HEK293 (cell line): Measurements from ENCODE around the gene ADCY7.
"Not testable (repeated sequence)": the region's sequence is repeated elsewhere in the genome, so short reads cannot be mapped to it uniquely, and the experiment has no call there.

Experiments used
- CTCF ChIA-PET: fragments of 350-600 bp; formaldehyde crosslinking; extraction: SDS; loops from one replicate; lab custom pipeline; 2021; ENCODE audit warnings: antibody characterized with exemption; lab: Yijun Ruan, JAX
- POLR2A ChIA-PET: fragments of 300-600 bp; formaldehyde crosslinking; extraction: SDS; loops from one replicate; lab custom pipeline; 2020; ENCODE audit warnings: antibody characterized with exemption, inconsistent platforms; lab: Yijun Ruan, JAX
- H3K27ac ChIP-seq: fragments of 200-500 bp; sonication (Bioruptor generic); 2 replicates; pipeline ENCODE4 v1.5.1; 2014; ENCODE audit warnings: low read depth, low read length, control low read depth, inconsistent platforms; ENCODE audit errors: extremely low read depth
- H3K36me3 ChIP-seq, 2 experiments: fragments of 200-500 bp in 1 of 2; sonication (Bioruptor generic) in 1 of 2; 1 replicate in 1 of 2; 2 replicates in 1 of 2; pipeline ENCODE4 v1.5.1; 2014 to 2017; ENCODE audit warnings: inconsistent platforms in 2 of 2, low read length in 2 of 2; ENCODE audit not compliant: control insufficient read depth in 2 of 2, insufficient read depth in 1 of 2
- H3K4me1 ChIP-seq: fragments of 200-500 bp; sonication (Bioruptor generic); 2 replicates; pipeline ENCODE4 v1.5.1; 2014; ENCODE audit warnings: mild to moderate bottlenecking, low read length, inconsistent platforms; ENCODE audit not compliant: control insufficient read depth, insufficient read depth
- H3K4me3 ChIP-seq: 2 replicates; pipeline ENCODE4 v1.5.1; 2011; ENCODE audit warnings: low read depth, mild to moderate bottlenecking, control low read depth, low read length, moderate library complexity
- H3K9me3 ChIP-seq: fragments of 200-500 bp; sonication (Bioruptor generic); 2 replicates; pipeline ENCODE4 v1.5.1; 2014; ENCODE audit warnings: low read depth, low read length, inconsistent platforms; ENCODE audit not compliant: control insufficient read depth, insufficient read depth
- FEZF1 ChIP-seq: fragments of 450-650 bp; formaldehyde crosslinking; IDR thresholded peaks from 2 replicates; pipeline ENCODE4 v1.5.1; 2016; ENCODE audit warnings: missing biosample characterization, missing genetic modification characterization
- GLIS1 ChIP-seq: fragments of 450-650 bp; formaldehyde crosslinking; IDR thresholded peaks from 2 replicates; pipeline ENCODE4 v1.5.1; 2016; ENCODE audit warnings: missing biosample characterization, missing genetic modification characterization
- HOXD13 ChIP-seq: sonication (generic); formaldehyde crosslinking; IDR thresholded peaks from 2 replicates; pipeline ENCODE4 v1.8.0; 2022; ENCODE audit warnings: missing genetic modification reagents, borderline replicate concordance
- IKZF3 ChIP-seq: fragments of 450-650 bp; IDR thresholded peaks from 2 replicates; pipeline ENCODE4 v1.5.0; 2018; ENCODE audit warnings: missing biosample characterization, mild to moderate bottlenecking, missing genetic modification characterization, moderate library complexity
- KLF8 ChIP-seq: fragments of 450-650 bp; formaldehyde crosslinking; IDR thresholded peaks from 2 replicates; pipeline ENCODE4 v1.5.1; 2016; ENCODE audit warnings: missing biosample characterization, missing genetic modification characterization
- OSR2 ChIP-seq: fragments of 450-650 bp; formaldehyde crosslinking; IDR thresholded peaks from 2 replicates; pipeline ENCODE4 v1.5.1; 2016; ENCODE audit warnings: missing biosample characterization, missing genetic modification characterization
- PRDM10 ChIP-seq: fragments of 450-650 bp; formaldehyde crosslinking; IDR thresholded peaks from 2 replicates; pipeline ENCODE4 v1.5.1; 2016; ENCODE audit warnings: missing biosample characterization, missing genetic modification characterization
- PRDM6 ChIP-seq: fragments of 450-650 bp; formaldehyde crosslinking; IDR thresholded peaks from 2 replicates; pipeline ENCODE4 v1.5.1; 2017; ENCODE audit warnings: missing biosample characterization, missing genetic modification characterization
- REST ChIP-seq: fragments of 450-650 bp; formaldehyde crosslinking; IDR thresholded peaks from 2 replicates; pipeline ENCODE4 v1.5.1; 2016; ENCODE audit warnings: missing biosample characterization, missing genetic modification characterization
- SCRT1 ChIP-seq: fragments of 450-650 bp; formaldehyde crosslinking; IDR thresholded peaks from 2 replicates; pipeline ENCODE4 v1.5.1; 2016; ENCODE audit warnings: missing biosample characterization, missing genetic modification characterization, borderline replicate concordance
- SCRT2 ChIP-seq: fragments of 450-650 bp; formaldehyde crosslinking; IDR thresholded peaks from 2 replicates; pipeline ENCODE4 v1.5.1; 2016; ENCODE audit warnings: missing biosample characterization, missing genetic modification characterization
- SETDB1 ChIP-seq: IDR thresholded peaks from one replicate; pipeline ENCODE4 v1.6.1; 2017; ENCODE audit warnings: mild to moderate bottlenecking, low read length, moderate library complexity, mixed read lengths; ENCODE audit not compliant: insufficient read length
- SP7 ChIP-seq: fragments of 450-650 bp; formaldehyde crosslinking; IDR thresholded peaks from 2 replicates; pipeline ENCODE4 v1.5.1; 2016; ENCODE audit warnings: missing biosample characterization, missing genetic modification characterization
- TCF7L2 ChIP-seq: IDR thresholded peaks from 2 replicates; pipeline ENCODE4 v1.6.1; 2011; ENCODE audit warnings: low read depth, mild to moderate bottlenecking, inconsistent platforms, low read length, moderate library complexity, borderline replicate concordance
- WT1 ChIP-seq: fragments of 450-650 bp; formaldehyde crosslinking; IDR thresholded peaks from 2 replicates; pipeline ENCODE4 v1.5.1; 2016; ENCODE audit warnings: missing biosample characterization, missing genetic modification characterization
- ZBTB10 ChIP-seq: fragments of 450-650 bp; formaldehyde crosslinking; IDR thresholded peaks from 2 replicates; pipeline ENCODE4 v1.5.1; 2016; ENCODE audit warnings: missing biosample characterization, missing genetic modification characterization
- ZBTB17 ChIP-seq: fragments of 450-650 bp; formaldehyde crosslinking; IDR thresholded peaks from 2 replicates; pipeline ENCODE4 v1.5.1; 2016; ENCODE audit warnings: missing biosample characterization, missing genetic modification characterization
- ZBTB48 ChIP-seq: fragments of 450-650 bp; formaldehyde crosslinking; IDR thresholded peaks from 2 replicates; pipeline ENCODE4 v1.5.1; 2016; ENCODE audit warnings: missing biosample characterization, missing genetic modification characterization
- ZIC2 ChIP-seq: fragments of 450-650 bp; formaldehyde crosslinking; IDR thresholded peaks from 2 replicates; pipeline ENCODE4 v1.5.1; 2016; ENCODE audit warnings: missing biosample characterization, missing genetic modification characterization
- ZNF24 ChIP-seq: fragments of 450-650 bp; formaldehyde crosslinking; IDR thresholded peaks from 2 replicates; pipeline ENCODE4 v1.5.1; 2016; ENCODE audit warnings: missing biosample characterization, missing genetic modification characterization
- ZNF366 ChIP-seq: fragments of 450-650 bp; formaldehyde crosslinking; conservative IDR thresholded peaks from 2 replicates; pipeline ENCODE4 v1.5.1; 2016; ENCODE audit warnings: missing biosample characterization, missing genetic modification characterization
- ZNF404 ChIP-seq: fragments of 450-650 bp; formaldehyde crosslinking; IDR thresholded peaks from 2 replicates; pipeline ENCODE4 v1.5.1; 2017; ENCODE audit warnings: missing biosample characterization, missing genetic modification characterization
- ZNF514 ChIP-seq: fragments of 450-650 bp; formaldehyde crosslinking; IDR thresholded peaks from 2 replicates; pipeline ENCODE4 v1.5.1; 2016; ENCODE audit warnings: missing biosample characterization, missing genetic modification characterization
- ZNF530 ChIP-seq: fragments of 450-650 bp; formaldehyde crosslinking; IDR thresholded peaks from 2 replicates; pipeline ENCODE4 v1.5.1; 2016; ENCODE audit warnings: low read depth, missing biosample characterization, missing genetic modification characterization
- ZNF549 ChIP-seq: fragments of 450-650 bp; IDR thresholded peaks from 2 replicates; pipeline ENCODE4 v1.5.1; 2018; ENCODE audit warnings: missing biosample characterization, missing genetic modification characterization, mild to moderate bottlenecking, inconsistent platforms, moderate library complexity
- ZNF660 ChIP-seq: fragments of 450-650 bp; IDR thresholded peaks from 2 replicates; pipeline ENCODE4 v1.5.1; 2018; ENCODE audit warnings: missing biosample characterization, mild to moderate bottlenecking, missing genetic modification characterization
- ZSCAN23 ChIP-seq: fragments of 450-650 bp; formaldehyde crosslinking; IDR thresholded peaks from 2 replicates; pipeline ENCODE4 v1.5.1; 2016; ENCODE audit warnings: missing biosample characterization, missing genetic modification characterization

ADCY7 gene

GRCh38 chr16:50238868-50239301 is 27.5 kb upstream of the ADCY7 start:
- CTCF ChIA-PET = interaction anchor here (0.6 to 1.1 kb wide), 4 partner anchors 23 to 273 kb away, joined by 3 to 4 read pairs (median 3); no protein-coding TSS in a partner anchor
- 0 out of 2 replicates have a peak, but pooled peaks have one; percentile 43 for TF ChIP-seq IKZF3 (tag by site-specific recombination)
- TF ChIP-seq HOXD13 = no peak
- TF ChIP-seq ZBTB48 = no peak
- TF ChIP-seq PRDM6 (tag by site-specific recombination) = peak; percentile 66
- TF ChIP-seq ZNF549 = no peak
- no peak for TF ChIP-seq ZNF660 (tag by site-specific recombination)
- TF ChIP-seq SP7 (tag by site-specific recombination) = 0 out of 2 replicates have a peak, but pooled peaks have one; percentile 13
- TF ChIP-seq ZSCAN23 = no peak
- TF ChIP-seq TCF7L2 = no peak
- peak; percentile 55; the same call in 1 of the 2 replicates for TF ChIP-seq WT1
- TF ChIP-seq PRDM10 = 0 out of 2 replicates have a peak, but pooled peaks have one; percentile 20
- TF ChIP-seq ZBTB17 = no peak
- peak; percentile 93 for TF ChIP-seq SCRT1 (tag by site-specific recombination)
- TF ChIP-seq ZNF530 (tag by site-specific recombination) = no peak
- TF ChIP-seq OSR2 (tag by site-specific recombination) = peak; percentile 65; the same call in 1 of the 2 replicates
- TF ChIP-seq ZNF366 = 0 out of 2 replicates have a peak, but pooled peaks have one; percentile 45
- no peak for TF ChIP-seq ZNF514 (tag by site-specific recombination)
- TF ChIP-seq REST (tag by site-specific recombination) = no peak
- TF ChIP-seq FEZF1 (tag by site-specific recombination) = peak; percentile 21; the same call in 1 of the 2 replicates
- no peak for TF ChIP-seq SETDB1
- 0 out of 2 replicates have a peak, but pooled peaks have one; percentile 39 for TF ChIP-seq KLF8
- no peak for TF ChIP-seq ZBTB10 (tag by site-specific recombination)
- peak; percentile 48 for TF ChIP-seq ZIC2 (tag by site-specific recombination)
- no peak for TF ChIP-seq ZNF24
- TF ChIP-seq GLIS1 = no peak
- TF ChIP-seq SCRT2 (tag by site-specific recombination) = peak; percentile 97
- TF ChIP-seq ZNF404 (tag by site-specific recombination) = no peak
- POLR2A ChIA-PET = interaction anchor here (1.1 kb wide), 1 partner anchor 12 kb away, joined by 7 read pairs; no protein-coding TSS in a partner anchor

GRCh38 chr16:50243024-50243423 is 23.3 kb upstream of the ADCY7 start:
- CTCF ChIA-PET, H3K4me3 ChIP-seq, POLR2A ChIA-PET, H3K9me3 ChIP-seq, H3K36me3 ChIP-seq, H3K4me1 ChIP-seq, H3K27ac ChIP-seq: not testable (repeated sequence)

More at GRCh38 chr16:50238868-50239301, 27.5 kb upstream of the ADCY7 start:
- Histone ChIP-seq H3K9me3 (no peaks in the 10 kb centered on the region), H3K4me3 (no peak overlapping the region), H3K4me1 (no peaks in the 10 kb centered on the region), H3K36me3 (no peaks in the 10 kb centered on the region), H3K27ac (no peak overlapping the region)
